Activated T-cell treated with anti-CD3 and anti-CD28 coated beads for 48 hours (primary cell): ENCODE results near the gene TRIM40.
"Not testable (repeated sequence)": the region's sequence is repeated elsewhere in the genome, so short reads cannot be mapped to it uniquely, and the experiment has no call there.

ENCODE experiments used
- DNase-seq: peaks from one replicate; pipeline ENCODE4 v3.0.0-alpha.2; 2020; ENCODE audit warnings: low read depth

TRIM40 gene

DNA sequence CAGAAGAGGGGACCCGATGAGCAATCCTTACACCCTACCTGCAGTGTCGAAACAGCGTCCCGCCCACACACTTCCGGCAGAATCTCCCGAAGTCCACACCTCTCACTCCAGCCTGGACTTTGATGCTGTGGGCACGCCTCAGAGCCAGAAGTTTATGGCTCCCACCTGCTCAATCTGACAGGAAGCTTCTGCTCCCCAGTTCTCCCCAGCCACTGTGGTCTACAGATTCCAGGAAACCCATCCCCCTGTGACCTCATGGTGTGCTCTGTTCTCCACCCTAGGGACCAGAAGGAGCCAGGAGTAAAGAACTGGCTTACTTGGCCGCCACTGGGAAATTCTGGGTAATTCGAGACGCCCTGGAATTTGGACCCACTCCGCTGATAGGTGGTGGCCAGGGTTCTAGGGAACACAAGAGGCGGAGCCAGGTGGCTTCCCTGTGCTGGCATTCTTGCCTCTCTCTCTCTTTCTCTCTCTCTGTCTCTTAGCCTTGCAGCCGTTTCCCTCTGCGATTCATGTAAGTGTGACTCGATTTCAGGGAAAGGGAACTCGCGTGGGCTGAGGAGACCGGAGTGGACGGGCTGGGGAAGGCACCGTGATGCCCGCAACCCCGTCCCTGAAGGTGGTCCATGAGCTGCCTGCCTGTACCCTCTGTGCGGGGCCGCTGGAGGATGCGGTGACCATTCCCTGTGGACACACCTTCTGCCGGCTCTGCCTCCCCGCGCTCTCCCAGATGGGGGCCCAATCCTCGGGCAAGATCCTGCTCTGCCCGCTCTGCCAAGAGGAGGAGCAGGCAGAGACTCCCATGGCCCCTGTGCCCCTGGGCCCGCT lies 27.4 kb downstream of the TRIM40 start, which contains the start of gene TRIM15:
Gene TRIM15 (plus strand): TSS at position 457 of the 828 bp plus-strand sequence. CDS start 139 bp downstream, at position 596.
- DNase-seq, result peak; percentile 52

DNA sequence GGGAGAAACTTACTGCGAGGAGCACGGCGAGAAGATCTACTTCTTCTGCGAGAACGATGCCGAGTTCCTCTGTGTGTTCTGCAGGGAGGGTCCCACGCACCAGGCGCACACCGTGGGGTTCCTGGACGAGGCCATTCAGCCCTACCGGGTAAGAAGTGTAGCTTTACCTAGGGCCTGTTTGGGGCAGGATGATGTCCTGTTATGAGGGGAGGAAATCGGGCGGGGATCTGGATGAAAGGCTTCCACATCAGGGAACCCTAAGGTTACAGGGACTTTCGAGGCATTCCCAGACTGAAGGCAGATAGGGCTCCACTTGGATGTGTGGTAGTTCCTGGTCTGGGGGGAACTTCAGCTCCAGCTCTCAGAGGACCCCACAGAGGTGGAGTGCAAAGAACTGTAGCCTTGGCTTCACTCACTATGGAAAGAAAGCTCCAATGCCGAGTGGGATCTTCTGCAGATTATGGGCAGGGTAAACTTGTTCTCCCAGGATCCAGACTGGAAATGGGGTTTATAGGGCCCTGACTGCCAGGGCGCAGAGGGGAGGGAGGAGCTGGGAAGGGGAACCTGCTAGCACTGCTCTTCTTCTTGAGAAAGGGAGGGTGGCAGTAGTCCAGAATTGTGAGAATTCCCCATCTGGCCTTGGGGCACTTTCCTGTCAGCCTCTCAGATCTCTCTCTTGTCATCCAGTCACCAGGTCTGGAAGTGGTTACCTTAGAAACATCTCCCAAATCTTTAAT lies 28.1 kb downstream of the TRIM40 start:
- no peak for DNase-seq

DNA sequence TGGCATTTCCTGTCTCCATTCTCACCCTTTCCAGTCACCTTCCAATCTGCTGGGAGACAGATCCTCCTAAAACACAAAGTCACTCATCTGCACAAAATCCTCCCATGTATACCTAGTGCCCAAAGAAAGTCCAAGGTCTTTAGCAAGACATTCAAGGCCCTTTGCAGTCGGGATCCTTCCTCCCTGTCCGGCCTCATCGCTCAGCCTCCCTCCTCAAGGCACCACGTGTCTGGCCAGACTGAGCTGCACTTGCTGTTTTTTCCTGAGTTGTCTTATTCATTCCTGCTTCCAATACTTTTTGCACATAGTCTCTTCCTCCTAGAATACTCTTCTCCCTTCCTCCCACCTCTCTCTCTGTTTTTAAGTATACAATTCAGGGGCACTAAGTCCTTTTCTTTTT lies 28.8 kb downstream of the TRIM40 start:
- DNase-seq, result no peak

DNA sequence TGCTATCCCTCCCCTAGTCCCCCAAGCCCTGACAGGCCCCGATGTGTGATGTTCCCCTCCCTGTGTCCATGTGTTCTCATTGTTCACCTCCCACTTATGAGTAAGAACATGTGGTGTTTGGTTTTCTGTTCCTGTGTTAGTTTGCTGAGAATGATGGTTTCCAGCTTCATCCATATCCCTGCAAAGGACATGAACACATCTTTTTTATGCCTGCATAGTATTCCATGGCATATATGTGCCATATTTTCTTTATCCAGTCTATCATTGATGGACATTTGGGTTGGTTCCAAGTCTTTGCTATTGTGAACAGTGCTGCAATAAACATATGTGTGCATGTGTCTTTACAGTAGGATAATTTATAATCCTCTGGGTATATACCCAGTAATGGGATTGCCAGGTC lies 29.3 kb downstream of the TRIM40 start:
- DNase-seq, result not testable (repeated sequence)

DNA sequence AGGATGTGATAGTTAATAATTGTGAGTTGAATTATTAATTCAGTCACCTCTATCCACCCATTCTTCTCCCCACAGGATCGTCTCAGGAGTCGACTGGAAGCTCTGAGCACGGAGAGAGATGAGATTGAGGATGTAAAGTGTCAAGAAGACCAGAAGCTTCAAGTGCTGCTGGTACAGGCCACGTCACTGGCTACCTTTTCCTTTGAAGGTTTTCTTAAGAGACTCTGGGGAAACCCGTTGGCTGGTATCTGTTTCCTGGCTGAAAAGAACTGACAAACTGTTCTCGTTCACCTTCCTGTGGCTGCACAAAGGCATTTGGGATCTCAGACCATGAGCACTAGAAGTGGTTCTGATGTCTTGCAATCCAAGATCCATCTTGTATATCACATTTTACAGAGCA lies 31.2 kb downstream of the TRIM40 start:
- DNase-seq, result no peak

DNA sequence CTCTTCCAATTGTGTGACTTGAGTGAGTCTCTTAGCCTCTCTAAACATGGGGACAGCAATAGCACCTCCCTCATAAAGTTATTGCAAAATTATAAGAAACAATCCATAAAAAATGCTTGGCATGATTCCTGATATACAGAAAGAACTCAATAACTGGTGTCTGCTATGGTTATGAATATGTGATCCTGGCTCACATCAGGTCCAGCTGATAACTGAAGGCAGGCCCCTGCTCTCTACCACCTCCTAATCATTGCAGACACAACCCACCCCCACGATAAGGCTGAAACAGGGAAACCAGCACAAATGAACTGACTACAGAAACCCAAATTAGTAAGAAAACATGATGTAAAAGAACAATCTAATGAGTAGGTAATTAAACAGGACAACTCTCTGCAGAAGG lies 32.8 kb downstream of the TRIM40 start:
- no peak for DNase-seq

DNA sequence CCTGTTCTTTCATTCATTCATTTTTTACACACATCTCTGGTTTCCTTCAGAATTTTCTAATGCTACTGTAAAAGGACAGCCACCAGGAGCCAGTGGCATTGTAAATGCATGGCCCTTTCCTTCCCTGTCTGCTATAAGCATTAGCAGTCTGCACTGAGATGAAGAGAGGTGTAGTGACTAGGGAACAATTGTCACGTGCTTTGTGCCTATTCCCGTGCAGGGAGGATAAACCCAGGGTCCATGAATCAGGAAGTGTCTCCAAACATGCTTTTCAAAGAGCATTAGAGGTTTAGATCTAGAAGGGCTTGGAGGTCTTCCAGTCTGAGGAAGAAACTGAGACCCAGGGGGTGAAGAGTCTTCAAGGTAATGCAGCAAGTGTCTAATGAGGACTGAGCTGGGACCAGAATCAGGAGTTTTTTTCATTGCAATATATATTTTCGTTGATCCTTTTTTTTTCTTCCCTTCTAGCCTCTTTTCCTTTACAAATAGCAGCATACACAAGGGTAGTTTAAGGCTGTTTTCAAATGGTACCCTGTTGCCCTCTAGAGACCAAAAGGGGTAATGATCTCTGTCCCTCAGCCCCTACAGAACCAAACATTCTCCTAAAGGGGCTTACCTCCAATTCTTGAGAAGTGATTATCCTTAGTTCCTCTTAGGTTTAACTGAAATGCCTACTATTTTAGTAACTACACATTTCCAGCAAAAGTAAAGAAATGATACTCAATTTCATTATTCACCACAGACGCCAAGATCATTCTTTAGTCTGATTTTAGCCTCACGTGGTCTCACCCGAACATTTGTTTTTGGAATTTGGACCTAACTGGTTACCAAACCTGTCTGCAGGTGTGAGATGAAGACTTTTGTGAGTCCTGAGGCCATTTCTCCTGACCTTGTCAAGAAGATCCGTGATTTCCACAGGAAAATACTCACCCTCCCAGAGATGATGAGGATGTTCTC lies 34.0 kb downstream of the TRIM40 start:
- no peak for DNase-seq

DNA sequence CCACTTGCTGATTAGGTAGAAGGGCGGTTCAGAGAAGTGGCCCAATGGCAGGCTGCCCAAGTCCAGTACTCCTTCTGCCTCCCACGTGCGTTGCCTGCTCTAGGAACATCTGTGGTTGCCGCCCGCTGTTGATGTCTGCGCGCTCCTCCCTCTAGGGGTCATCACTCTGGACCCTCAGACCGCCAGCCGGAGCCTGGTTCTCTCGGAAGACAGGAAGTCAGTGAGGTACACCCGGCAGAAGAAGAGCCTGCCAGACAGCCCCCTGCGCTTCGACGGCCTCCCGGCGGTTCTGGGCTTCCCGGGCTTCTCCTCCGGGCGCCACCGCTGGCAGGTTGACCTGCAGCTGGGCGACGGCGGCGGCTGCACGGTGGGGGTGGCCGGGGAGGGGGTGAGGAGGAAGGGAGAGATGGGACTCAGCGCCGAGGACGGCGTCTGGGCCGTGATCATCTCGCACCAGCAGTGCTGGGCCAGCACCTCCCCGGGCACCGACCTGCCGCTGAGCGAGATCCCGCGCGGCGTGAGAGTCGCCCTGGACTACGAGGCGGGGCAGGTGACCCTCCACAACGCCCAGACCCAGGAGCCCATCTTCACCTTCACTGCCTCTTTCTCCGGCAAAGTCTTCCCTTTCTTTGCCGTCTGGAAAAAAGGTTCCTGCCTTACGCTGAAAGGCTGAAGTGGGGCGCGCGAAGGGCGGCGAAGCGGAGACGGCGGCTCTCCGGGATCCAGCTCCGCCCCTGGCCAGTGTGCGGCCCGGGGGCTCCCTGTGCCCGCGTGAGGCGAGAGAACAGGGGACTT lies 35.9 kb downstream of the TRIM40 start:
- DNase-seq, result no peak

DNA sequence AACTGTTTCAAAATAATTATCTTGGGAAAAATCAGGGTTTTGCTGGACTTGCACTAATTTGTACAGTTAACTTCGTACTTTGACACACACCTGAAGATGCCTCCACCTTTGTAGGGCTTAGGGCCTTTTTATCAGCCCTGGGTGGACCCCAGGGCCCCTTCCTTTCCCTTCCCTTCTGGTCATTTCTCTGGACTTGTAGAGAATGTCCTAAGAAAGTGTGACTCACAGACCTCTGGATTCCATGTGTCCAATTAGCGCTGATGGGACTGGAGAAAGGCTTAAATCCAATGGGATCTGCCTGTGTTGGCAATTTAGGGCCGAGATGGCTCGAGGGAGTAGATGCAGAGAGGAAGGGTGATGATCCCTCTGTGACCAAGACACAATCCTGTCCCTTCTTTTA lies 36.7 kb downstream of the TRIM40 start:
- DNase-seq, result no peak

DNA sequence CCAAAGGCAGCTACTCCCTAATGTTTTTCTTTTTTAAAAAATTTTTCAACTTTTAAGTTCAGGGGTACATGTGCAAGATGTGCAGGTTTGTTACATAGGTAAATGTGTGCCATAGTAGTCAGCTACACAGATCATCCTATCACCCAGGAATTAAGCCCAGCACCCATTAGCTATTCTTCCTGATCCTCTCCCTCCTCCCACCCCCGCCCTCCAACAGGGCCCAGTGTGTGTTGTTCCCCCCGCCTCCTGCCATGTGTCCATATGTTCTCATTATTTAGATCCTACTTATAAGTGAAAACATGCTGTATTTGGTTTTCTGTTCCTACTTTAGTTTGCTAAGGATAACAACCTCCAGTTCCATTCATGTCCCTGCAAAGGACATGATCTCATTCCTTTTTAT lies 39.8 kb downstream of the TRIM40 start:
- no peak for DNase-seq

DNA sequence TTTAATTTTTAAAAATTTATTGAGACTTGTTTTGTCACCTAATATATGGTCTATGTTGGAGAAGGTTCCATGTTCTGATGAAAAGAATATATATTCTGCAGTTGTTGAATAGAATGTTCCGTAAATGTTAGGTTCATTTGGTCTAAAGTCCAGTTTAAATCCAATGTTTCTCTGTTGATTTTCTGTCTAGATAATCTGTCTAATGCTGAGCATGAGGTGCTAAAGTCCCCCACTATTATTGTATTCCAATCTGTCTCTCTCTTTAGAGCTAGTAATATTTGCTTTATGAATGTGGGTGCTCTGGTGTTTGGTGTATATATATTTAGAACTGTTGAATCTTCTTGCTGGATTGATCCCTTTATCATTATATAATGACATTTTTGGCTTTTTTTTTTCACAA lies 42.9 kb downstream of the TRIM40 start:
- no peak for DNase-seq

DNA sequence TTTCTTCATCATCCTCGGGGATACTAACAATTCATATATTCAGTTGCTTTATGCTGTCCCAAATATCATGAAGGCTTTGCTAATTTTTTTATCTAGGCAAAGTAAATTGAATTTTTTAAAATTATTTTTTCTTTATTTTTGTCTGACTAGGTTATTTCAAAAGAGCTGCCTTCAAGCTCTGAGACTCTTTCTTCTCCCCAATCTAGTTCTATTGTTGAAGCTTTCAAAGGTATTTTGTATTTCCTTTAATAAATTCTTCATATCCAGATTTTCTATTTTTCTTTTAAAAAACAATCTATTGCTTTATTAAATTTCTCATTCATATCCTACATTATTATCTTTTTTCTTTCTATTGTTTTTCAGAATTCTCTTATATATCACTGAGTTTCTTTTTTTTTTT lies 44.2 kb downstream of the TRIM40 start:
- no peak for DNase-seq

DNA sequence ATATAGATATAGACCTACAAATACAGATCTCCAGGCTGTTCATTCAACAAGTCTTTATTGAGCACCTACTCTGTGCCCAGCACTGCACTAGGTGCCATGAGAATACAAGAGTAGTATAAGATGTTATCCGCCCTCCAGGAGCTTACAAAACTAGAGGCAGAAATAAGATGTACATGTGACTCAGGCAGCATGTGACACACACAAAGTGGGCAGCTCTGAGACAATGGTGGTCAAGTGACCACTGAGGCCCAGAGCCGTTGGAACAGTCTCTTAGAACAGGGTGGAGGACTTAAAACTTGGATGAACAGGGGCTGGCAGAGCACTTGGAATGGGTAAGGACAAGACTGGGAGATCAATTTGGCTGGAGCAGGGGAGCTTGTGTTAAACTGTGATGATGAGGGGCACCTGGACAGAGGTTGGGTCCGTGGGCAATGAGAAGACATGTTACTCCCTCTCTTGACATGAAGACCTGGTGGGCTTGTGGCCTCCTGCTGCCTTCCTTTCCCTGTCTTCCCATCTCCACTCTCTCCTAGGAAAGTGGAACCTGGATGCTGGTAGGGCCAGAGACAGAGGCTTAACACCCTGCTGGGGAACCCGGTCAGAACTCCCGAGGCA lies 48.6 kb downstream of the TRIM40 start:
- DNase-seq, result no peak

DNA sequence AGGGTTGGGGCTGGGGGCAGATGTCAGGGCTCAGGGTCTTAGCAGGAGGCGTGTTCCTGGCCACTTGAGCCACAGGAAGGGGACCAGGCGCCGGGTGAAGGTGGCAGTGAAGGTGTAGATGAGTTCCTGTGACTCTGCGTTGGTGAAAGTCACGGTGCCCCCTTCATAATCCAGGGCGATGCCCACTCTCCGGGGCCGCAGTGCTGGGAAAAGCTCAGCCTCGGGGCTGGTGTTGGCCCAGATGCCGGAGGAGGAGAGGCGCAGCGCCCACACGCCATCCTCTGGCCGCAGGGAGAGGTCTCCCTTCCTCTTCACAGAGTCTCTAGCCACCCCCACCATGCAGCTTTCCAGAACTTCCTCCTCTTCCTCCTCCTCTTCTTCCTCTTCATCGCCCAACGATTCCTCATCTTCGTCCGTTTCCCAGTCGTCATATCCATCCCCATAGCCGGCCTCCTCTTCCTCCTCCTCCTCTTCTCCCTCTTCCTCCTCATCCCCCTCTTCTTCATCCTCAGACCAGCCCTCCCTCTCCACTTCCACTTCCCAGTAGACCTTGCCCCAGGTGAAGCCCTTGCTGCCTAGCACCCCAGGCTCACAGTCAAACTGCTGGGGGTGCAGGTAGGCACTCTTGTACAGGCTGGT lies 50.0 kb downstream of the TRIM40 start:
- no peak for DNase-seq

DNA sequence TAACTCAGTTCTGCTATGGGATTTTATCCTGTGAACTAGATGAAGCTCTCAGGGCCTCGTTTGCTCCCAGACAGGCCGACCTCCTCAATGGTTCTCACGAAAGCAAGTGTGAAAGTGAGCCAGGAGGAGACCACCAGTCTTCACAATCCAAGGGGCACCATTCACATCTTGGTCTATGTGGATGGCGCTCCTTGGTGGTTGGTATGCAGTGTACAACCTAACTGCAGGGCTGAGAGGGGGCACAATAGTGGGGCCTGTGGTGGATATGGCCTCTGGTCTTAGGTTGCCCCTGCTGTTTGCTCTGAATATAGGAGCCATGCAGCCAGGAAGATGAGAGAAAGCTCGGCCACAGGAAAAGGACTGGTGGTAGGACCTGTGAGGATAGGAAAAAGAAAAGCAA lies 52.6 kb downstream of the TRIM40 start:
- DNase-seq, result no peak

DNA sequence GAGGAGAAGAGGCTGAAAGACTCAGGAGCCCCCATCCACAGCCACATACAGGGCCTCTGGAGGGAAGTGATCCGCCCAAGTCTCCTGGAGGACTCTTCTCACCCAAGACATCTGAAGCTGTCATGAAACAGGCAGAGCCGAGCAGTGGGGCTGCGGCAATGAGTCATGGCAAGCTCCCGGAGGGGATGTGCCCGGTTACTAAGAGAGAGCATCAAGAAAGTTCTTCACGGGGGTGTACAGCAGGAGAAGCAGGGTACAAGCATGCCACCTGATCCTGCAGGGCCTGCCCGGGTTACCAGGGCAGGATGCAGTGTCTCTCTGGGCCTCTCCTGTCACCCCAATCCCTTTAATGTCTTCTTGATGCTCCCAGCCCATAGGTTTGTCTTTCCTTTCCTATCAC lies 56.1 kb downstream of the TRIM40 start:
- no peak for DNase-seq

DNA sequence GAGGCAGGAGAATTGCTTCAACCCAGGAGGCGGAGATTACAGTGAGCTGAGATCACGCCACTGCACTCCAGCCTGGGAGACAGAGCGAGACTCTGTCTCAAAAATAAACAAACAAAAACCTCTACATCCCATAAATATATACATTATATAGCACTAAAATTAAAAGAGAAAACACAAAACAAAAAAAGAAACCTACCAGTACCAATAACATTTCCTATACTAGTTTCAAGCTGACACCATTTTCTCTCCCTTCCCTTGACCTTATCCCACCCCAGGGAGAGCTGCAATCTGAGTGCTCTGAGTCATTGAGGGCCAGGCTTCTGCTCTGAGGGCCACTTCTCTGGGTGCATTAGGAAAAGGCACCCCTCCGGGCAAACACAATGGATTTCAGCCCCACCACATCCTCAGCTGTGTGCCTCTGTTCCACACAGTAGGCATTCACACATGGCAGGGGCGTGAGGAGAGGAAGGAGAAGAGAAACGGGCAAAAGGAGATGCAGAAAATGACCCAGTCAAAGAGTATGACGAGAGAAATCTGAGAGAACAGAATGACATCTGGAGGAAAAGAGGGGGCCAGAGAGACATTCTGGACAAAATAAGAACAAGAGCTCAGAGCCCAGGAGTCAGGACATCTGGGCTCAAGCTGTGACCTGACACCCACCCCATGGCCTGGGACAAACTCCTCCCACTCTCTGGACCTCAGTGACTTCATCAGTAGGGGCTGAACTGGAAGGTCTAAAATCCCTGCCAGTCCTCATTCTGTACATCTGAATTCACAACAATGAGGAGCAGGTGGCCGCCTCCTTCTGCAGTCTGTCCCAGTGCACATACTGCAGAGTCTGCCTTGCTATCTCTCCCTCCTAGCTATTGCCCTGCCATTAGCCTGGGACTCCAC lies 59.1 kb downstream of the TRIM40 start:
- DNase-seq, result no peak

DNA sequence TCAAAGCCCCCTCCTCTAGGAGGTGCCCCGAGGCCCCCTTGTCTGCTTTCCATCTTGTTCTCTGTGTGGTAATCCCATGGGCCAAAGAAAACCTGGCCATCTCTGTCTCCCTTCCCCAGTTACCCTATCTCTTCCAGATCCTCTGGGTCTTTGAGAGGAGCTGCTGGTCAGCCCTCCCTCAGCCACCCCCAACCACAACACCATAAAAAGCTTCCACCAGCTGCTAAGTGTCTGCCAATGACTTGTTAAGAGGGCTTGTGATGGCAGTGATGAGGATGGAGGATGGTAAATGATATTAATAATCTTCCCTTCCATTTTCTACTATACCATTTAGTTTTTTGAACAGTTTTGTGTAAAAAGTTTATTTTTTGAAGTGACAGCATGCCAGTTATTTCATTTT lies 60.0 kb downstream of the TRIM40 start:
- DNase-seq, result no peak

DNA sequence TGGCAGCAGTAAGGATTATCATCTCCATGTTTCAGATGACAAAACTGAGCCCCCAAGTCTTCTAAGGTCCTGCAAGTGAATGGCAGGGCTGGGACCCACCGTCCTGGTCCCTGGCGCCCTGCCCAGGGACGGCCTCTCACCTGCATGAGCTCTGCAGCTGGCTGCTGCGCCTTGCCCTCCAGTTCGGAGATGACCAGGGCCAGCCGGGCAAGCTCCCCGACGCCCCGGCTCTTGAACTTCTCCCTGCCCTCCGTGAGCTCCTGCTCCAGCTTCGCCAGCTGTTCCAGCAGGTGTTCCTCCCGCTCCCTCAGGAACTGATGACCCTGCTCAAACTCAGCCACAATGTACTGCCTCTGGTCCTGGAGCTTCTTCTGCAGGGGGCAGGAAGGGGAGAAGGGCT lies 60.4 kb downstream of the TRIM40 start:
- DNase-seq, result no peak
